SK-N-SH (cell line): ENCODE measurements around the gene PIBF1.

ENCODE experiments used
- CTCF ChIP-seq: fragments of 200-600 bp; sonication (generic); IDR thresholded peaks from 2 replicates; pipeline ENCODE4 v1.6.1; 2017; ENCODE audit warnings: antibody characterized with exemption, mild to moderate bottlenecking, moderate library complexity
- EP300 ChIP-seq, 2 experiments: IDR thresholded peaks; 2 replicates each; pipeline versions ENCODE4 v1.4.0 to v1.6.1; 2012; ENCODE audit warnings: borderline replicate concordance in 1 of 2, low read depth in 1 of 2, low read length in 1 of 2
- RFX5 ChIP-seq: IDR thresholded peaks from 2 replicates; pipeline ENCODE4 v1.6.1; 2012; ENCODE audit warnings: mild to moderate bottlenecking, improper control_type of control experiment, low read length
- YY1 ChIP-seq: IDR thresholded peaks from 2 replicates; pipeline ENCODE4 v1.4.0; 2012; ENCODE audit warnings: low read depth, mild to moderate bottlenecking

- no peak for TF ChIP-seq CTCF
- no peak for TF ChIP-seq YY1
- TF ChIP-seq EP300 (IDR thresholded peaks at IDR 0.05; ENCODE audit: borderline replicate concordance in 1 of 2, low read depth in 1 of 2, low read length in 1 of 2) = no peak
- no peak for TF ChIP-seq RFX5
Measured at GRCh38 chr13:72804301-72804700, 22.4 kb downstream of the PIBF1 start.
